GM12878 (cell line): Measurements from ENCODE around the gene APBA3. TPM values are rescaled to one million over a fixed set of nuclear protein-coding genes. Genes with fewer than 3 reads are reported as not detected.

Experiments used
- ATAC-seq: fragments of 200-7000 bp; cut with Tn5 transposase; 3 replicates; pipeline ENCODE4 v1.9.1; 2020; ENCODE audit warnings: mild to moderate bottlenecking, moderate library complexity
- BruUV-seq: library from RNA; stranded (reverse); fragments of 400-500 nt; replicated peaks from 2 replicates; lab custom pipeline; 2021; lab: Mats Ljungman, UMichigan
- CTCF ChIA-PET: fragments of 300-600 bp; sonication (Branson Sonifier 250); formaldehyde crosslinking; extraction: SDS; loops from one replicate; lab custom pipeline; 2021; ENCODE audit warnings: inconsistent platforms; lab: Yijun Ruan, JAX
- POLR2A ChIA-PET: fragments of 350-600 bp; formaldehyde crosslinking; extraction: SDS; loops from one replicate; lab custom pipeline; 2021; ENCODE audit warnings: inconsistent platforms; lab: Charles Lee
- RAD21 ChIA-PET: fragments of 300-600 bp; sonication (Branson Sonifier 250); formaldehyde crosslinking; loops from one replicate; lab custom pipeline; 2023; ENCODE audit warnings: antibody characterized with exemption; ENCODE audit not compliant: unreplicated experiment; lab: Charles Lee
- SMC1A ChIA-PET: fragments of 300-600 bp; sonication (Branson Sonifier 250); formaldehyde crosslinking; loops from one replicate; lab custom pipeline; 2023; ENCODE audit not compliant: unreplicated experiment, uncharacterized antibody; lab: Charles Lee
- DNase-seq: peaks from one replicate; pipeline ENCODE4 v3.0.0-alpha.2; 2011; ENCODE audit warnings: low read depth, low spot score
- FAIRE-seq: peaks from 3 replicates; lab custom pipeline; 2011; peaks lifted over from hg19 to GRCh38; lab: Jason Lieb, UNC
- H2AFZ ChIP-seq: 2 replicates; pipeline ENCODE4 v1.6.0; 2011; ENCODE audit warnings: low read depth, low read length, control low read depth; ENCODE audit not compliant: control insufficient read depth
- H3K27ac ChIP-seq: 2 replicates; pipeline ENCODE4 v1.5.1; 2011; ENCODE audit warnings: control low read depth; ENCODE audit not compliant: control insufficient read depth, insufficient read depth
- H3K27me3 ChIP-seq, 2 experiments: replicated peaks in 1 of 2; 2 replicates each; pipeline versions ENCODE4 v1.6.0 to v1.6.1; 2011; ENCODE audit warnings: low read length in 1 of 2; ENCODE audit not compliant: control insufficient read depth in 2 of 2, insufficient read depth in 2 of 2
- H3K36me3 ChIP-seq, 2 experiments: 2 replicates each; pipeline ENCODE4 v1.5.1; 2011; ENCODE audit warnings: low read length in 1 of 2; ENCODE audit not compliant: control insufficient read depth in 2 of 2, insufficient read depth in 2 of 2
- H3K4me1 ChIP-seq: 2 replicates; pipeline ENCODE4 v1.6.1; 2011; ENCODE audit warnings: mild to moderate bottlenecking, low read length, moderate library complexity, mixed read lengths; ENCODE audit not compliant: control insufficient read depth, insufficient read depth
- H3K4me2 ChIP-seq: 2 replicates; pipeline ENCODE4 v1.6.0; 2011; ENCODE audit warnings: control low read depth; ENCODE audit not compliant: control insufficient read depth, insufficient read depth
- H3K4me3 ChIP-seq: fragments of 200-600 bp; sonication (generic); 2 replicates; pipeline ENCODE4 v1.5.1; 2016
- H3K79me2 ChIP-seq: 2 replicates; pipeline ENCODE4 v1.6.0; 2011; ENCODE audit warnings: low read length; ENCODE audit not compliant: control insufficient read depth, insufficient read depth
- H3K9ac ChIP-seq: 2 replicates; pipeline ENCODE4 v1.8.0; 2011; ENCODE audit warnings: low read length, control low read depth, mixed read lengths; ENCODE audit not compliant: control insufficient read depth, insufficient read depth
- H3K9me3 ChIP-seq: replicated peaks from 3 replicates; pipeline ENCODE4 v1.5.1; 2011; ENCODE audit warnings: mild to moderate bottlenecking, low read length; ENCODE audit not compliant: control insufficient read depth, insufficient read depth
- H4K20me1 ChIP-seq: 2 replicates; pipeline ENCODE4 v1.6.0; 2011; ENCODE audit not compliant: control insufficient read depth, insufficient read depth
- ATF7 ChIP-seq: fragments of 450-650 bp; IDR thresholded peaks from 2 replicates; pipeline ENCODE4 v1.6.1; 2016; ENCODE audit warnings: low read depth, mild to moderate bottlenecking
- EED ChIP-seq: sonication (generic); IDR thresholded peaks from 2 replicates; pipeline ENCODE4 v1.6.1; 2016; ENCODE audit warnings: antibody characterized with exemption, low read depth
- FOXM1 ChIP-seq: IDR thresholded peaks from 2 replicates; pipeline ENCODE4 v1.6.1; 2012; ENCODE audit warnings: low read depth, mild to moderate bottlenecking, inconsistent platforms, low read length, moderate library complexity
- GABPA ChIP-seq: IDR thresholded peaks from 2 replicates; pipeline ENCODE4 v1.6.1; 2014; ENCODE audit warnings: antibody characterized with exemption, low read depth, mild to moderate bottlenecking, inconsistent platforms
- HDAC2 ChIP-seq: fragments of 200-600 bp; sonication (generic); IDR thresholded peaks from 2 replicates; pipeline ENCODE4 v1.6.1; 2017
- HDAC6 ChIP-seq: fragments of 200-600 bp; sonication (generic); IDR thresholded peaks from one replicate; pipeline ENCODE4 v1.8.0; 2017; ENCODE audit warnings: antibody characterized with exemption; ENCODE audit not compliant: unreplicated experiment
- KAT2A ChIP-seq: conservative IDR thresholded peaks from 2 replicates; pipeline ENCODE4 v1.6.1; 2011; ENCODE audit warnings: low read depth, low read length; ENCODE audit not compliant: control insufficient read depth
- MEF2A ChIP-seq: IDR thresholded peaks from 2 replicates; pipeline ENCODE4 v1.6.1; 2011; ENCODE audit warnings: low read depth, mild to moderate bottlenecking, low read length, moderate library complexity; ENCODE audit not compliant: insufficient read depth
- NR2F1 ChIP-seq: fragments of 450-650 bp; conservative IDR thresholded peaks from 2 replicates; pipeline ENCODE4 v1.6.1; 2017; ENCODE audit warnings: mild to moderate bottlenecking
- NRF1 ChIP-seq: conservative IDR thresholded peaks from 2 replicates; pipeline ENCODE4 v1.6.1; 2011; ENCODE audit warnings: mild to moderate bottlenecking, low read depth, low read length, improper control_type of control experiment
- RB1 ChIP-seq: fragments of 450-650 bp; formaldehyde crosslinking; IDR thresholded peaks from 2 replicates; pipeline ENCODE4 v1.6.1; 2017; ENCODE audit warnings: mild to moderate bottlenecking, borderline replicate concordance
- STAT1 ChIP-seq: fragments of 450-650 bp; conservative IDR thresholded peaks from 2 replicates; pipeline ENCODE4 v1.6.1; 2014; ENCODE audit warnings: antibody characterized with exemption, mild to moderate bottlenecking
- TAF1 ChIP-seq: IDR thresholded peaks from 2 replicates; pipeline ENCODE4 v1.6.1; 2011; ENCODE audit warnings: mild to moderate bottlenecking, low read depth, low read length, borderline replicate concordance
- YY1 ChIP-seq: IDR thresholded peaks from 2 replicates; pipeline ENCODE4 v1.6.1; 2011; ENCODE audit warnings: low read depth, mild to moderate bottlenecking, low read length
- ZNF274 ChIP-seq: IDR thresholded peaks from one replicate; pipeline ENCODE4 v1.8.0; 2011; ENCODE audit not compliant: insufficient read length, insufficient read depth
- WGBS: methylation state at CpG from one replicate; pipeline ENCODE4 v1.1.6; 2016; ENCODE audit warnings: low lambda C conversion rate; ENCODE audit not compliant: insufficient replicate concordance, insufficient coverage; ENCODE audit errors: missing lambda C conversion rate; 5-methylcytosine and 5-hydroxymethylcytosine counted together
- in situ Hi-C: fragments of 300-500 bp; cut with MboI; formaldehyde crosslinking; loops from 9 replicates; pipeline ENCODE4 v1.14.3; 2018; ENCODE audit warnings: mixed read lengths
- intact Hi-C: fragments of 100-400 bp; cut with micrococcal nuclease; formaldehyde crosslinking; loops from one replicate; pipeline ENCODE4 v1.14.2; 2022; ENCODE audit not compliant: unreplicated experiment
- polyA plus RNA-seq, 11 experiments: library from polyadenylated mRNA; depleted of rRNA in 4 of 11; unstranded in 6 of 11; stranded (reverse) in 5 of 11; fragments of >200 nt; fragmentation: Nextera tagmentation in 4 of 11; fragmentation: Illumina TruSeq in 1 of 11; extraction: Ambion mirVana in 4 of 11; extraction: Trizol in 1 of 11; gene quantifications; 1 replicate in 1 of 11; 2 replicates in 10 of 11; pipeline versions ENCODE4 v1.2.1 to v1.2.3, GENCODE V29; 2011 to 2016; ENCODE audit warnings: inconsistent platforms in 2 of 11, missing spikeins in 2 of 11, low read depth in 1 of 11
- total RNA-seq, 4 experiments: library from RNA; depleted of rRNA in 3 of 4; stranded (reverse); fragments of >200 nt in 3 of 4; fragmentation: Illumina TruSeq in 1 of 4; extraction: Trizol in 1 of 4; gene quantifications; 2 replicates each; pipeline versions ENCODE4 v1.2.1 to v1.2.3, GENCODE V29; 2013 to 2021
- TF ChIP-seq, protein P1 (sequence below): fragments of 450-650 bp; formaldehyde crosslinking; IDR thresholded peaks from 2 replicates; pipeline ENCODE4 v1.4.0; 2020; ENCODE audit warnings: mild to moderate bottlenecking, moderate library complexity
- TF ChIP-seq, protein P2 (sequence below): fragments of 450-650 bp; IDR thresholded peaks from 2 replicates; pipeline ENCODE4 v1.6.1; 2016; ENCODE audit warnings: mild to moderate bottlenecking, moderate library complexity, borderline replicate concordance

APBA3 gene
- total and polyA plus RNA-seq, 10 of the 15 experiments (the other 5 are each of a cell fraction or from before 2014, with no cell fraction given), result 0.31 to 36.4 (median 18.3) TPM

DNA sequence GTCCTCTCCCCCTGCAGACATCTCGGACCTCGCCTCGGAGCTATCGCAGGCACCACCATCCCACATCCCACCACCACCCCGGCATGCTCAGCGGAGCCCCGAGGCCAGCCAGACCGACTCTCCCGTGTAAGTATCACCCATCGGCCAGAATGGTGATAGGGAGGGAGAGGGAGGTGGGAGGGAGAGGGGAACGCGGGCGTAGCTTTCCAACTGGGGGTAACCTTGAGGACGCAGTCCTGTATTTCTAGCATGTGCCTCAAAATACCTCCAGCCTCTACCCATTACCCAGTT is 27.2 kb downstream of the APBA3 start:
- SMC1A ChIA-PET, result no interaction called here
- H2AFZ ChIP-seq, result no peak overlapping the region
- intact Hi-C loops, result no loop called here
- no peaks in the 10 kb centered on the region for H3K36me3 ChIP-seq
- in situ Hi-C loops, result no loop called here
- no TSS peak for BruUV-seq
- FAIRE-seq, result no peak
- no peaks in the 10 kb centered on the region for H4K20me1 ChIP-seq
- H3K27ac ChIP-seq, result no peak overlapping the region
- RAD21 ChIA-PET, result interaction anchor here (0.6 kb wide), 1 partner anchor 268 kb away, joined by 3 read pairs; no protein-coding TSS in a partner anchor
- CTCF ChIA-PET, result no interaction called here
- WGBS, result 66% methylated on average over 11 of the region's 14 CpGs
- H3K4me1 ChIP-seq, result no peaks in the 10 kb centered on the region
- POLR2A ChIA-PET, result no interaction called here
- TF ChIP-seq RB1, result no peak
- TF ChIP-seq HDAC6, result no peak
- TF ChIP-seq FOXM1, result no peak
- TF ChIP-seq, protein P1, sequence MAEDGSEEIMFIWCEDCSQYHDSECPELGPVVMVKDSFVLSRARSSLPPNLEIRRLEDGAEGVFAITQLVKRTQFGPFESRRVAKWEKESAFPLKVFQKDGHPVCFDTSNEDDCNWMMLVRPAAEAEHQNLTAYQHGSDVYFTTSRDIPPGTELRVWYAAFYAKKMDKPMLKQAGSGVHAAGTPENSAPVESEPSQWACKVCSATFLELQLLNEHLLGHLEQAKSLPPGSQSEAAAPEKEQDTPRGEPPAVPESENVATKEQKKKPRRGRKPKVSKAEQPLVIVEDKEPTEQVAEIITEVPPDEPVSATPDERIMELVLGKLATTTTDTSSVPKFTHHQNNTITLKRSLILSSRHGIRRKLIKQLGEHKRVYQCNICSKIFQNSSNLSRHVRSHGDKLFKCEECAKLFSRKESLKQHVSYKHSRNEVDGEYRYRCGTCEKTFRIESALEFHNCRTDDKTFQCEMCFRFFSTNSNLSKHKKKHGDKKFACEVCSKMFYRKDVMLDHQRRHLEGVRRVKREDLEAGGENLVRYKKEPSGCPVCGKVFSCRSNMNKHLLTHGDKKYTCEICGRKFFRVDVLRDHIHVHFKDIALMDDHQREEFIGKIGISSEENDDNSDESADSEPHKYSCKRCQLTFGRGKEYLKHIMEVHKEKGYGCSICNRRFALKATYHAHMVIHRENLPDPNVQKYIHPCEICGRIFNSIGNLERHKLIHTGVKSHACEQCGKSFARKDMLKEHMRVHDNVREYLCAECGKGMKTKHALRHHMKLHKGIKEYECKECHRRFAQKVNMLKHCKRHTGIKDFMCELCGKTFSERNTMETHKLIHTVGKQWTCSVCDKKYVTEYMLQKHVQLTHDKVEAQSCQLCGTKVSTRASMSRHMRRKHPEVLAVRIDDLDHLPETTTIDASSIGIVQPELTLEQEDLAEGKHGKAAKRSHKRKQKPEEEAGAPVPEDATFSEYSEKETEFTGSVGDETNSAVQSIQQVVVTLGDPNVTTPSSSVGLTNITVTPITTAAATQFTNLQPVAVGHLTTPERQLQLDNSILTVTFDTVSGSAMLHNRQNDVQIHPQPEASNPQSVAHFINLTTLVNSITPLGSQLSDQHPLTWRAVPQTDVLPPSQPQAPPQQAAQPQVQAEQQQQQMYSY (CRISPR knock-in tag), result no peak
- no peak for TF ChIP-seq YY1
- TF ChIP-seq, protein P2, sequence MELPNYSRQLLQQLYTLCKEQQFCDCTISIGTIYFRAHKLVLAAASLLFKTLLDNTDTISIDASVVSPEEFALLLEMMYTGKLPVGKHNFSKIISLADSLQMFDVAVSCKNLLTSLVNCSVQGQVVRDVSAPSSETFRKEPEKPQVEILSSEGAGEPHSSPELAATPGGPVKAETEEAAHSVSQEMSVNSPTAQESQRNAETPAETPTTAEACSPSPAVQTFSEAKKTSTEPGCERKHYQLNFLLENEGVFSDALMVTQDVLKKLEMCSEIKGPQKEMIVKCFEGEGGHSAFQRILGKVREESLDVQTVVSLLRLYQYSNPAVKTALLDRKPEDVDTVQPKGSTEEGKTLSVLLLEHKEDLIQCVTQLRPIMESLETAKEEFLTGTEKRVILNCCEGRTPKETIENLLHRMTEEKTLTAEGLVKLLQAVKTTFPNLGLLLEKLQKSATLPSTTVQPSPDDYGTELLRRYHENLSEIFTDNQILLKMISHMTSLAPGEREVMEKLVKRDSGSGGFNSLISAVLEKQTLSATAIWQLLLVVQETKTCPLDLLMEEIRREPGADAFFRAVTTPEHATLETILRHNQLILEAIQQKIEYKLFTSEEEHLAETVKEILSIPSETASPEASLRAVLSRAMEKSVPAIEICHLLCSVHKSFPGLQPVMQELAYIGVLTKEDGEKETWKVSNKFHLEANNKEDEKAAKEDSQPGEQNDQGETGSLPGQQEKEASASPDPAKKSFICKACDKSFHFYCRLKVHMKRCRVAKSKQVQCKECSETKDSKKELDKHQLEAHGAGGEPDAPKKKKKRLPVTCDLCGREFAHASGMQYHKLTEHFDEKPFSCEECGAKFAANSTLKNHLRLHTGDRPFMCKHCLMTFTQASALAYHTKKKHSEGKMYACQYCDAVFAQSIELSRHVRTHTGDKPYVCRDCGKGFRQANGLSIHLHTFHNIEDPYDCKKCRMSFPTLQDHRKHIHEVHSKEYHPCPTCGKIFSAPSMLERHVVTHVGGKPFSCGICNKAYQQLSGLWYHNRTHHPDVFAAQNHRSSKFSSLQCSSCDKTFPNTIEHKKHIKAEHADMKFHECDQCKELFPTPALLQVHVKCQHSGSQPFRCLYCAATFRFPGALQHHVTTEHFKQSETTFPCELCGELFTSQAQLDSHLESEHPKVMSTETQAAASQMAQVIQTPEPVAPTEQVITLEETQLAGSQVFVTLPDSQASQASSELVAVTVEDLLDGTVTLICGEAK, result no peak
- no peak for TF ChIP-seq MEF2A
- TF ChIP-seq ZNF274, result no peak
- no peak for TF ChIP-seq EED
- TF ChIP-seq TAF1, result no peak
- no peak for TF ChIP-seq HDAC2
- no peak for TF ChIP-seq KAT2A
- TF ChIP-seq NRF1, result no peak
- TF ChIP-seq STAT1, result no peak
- TF ChIP-seq ATF7, result no peak
- no peak for TF ChIP-seq GABPA
- TF ChIP-seq NR2F1, result no peak
- no peak for DNase-seq
- H3K27me3 ChIP-seq, result no peaks in the 10 kb centered on the region
- no peak for ATAC-seq
- no peak overlapping the region for H3K9ac ChIP-seq
- H3K79me2 ChIP-seq, result no peaks in the 10 kb centered on the region
- H3K4me2 ChIP-seq, result no peak overlapping the region
- H3K9me3 ChIP-seq, result no peaks in the 10 kb centered on the region
- H3K4me3 ChIP-seq, result no peak overlapping the region
